Activated T-cell treated with anti-CD3 and anti-CD28 coated beads for 4 hours (primary cell): ENCODE data around the gene TGM1.

Source experiments
- DNase-seq: peaks from one replicate; pipeline ENCODE4 v3.0.0-alpha.2; 2020

Gene TGM1

GRCh38 chr14:24269910-24270536 is 7.0 kb upstream of the TGM1 start:
- DNase-seq = no peak

DNA sequence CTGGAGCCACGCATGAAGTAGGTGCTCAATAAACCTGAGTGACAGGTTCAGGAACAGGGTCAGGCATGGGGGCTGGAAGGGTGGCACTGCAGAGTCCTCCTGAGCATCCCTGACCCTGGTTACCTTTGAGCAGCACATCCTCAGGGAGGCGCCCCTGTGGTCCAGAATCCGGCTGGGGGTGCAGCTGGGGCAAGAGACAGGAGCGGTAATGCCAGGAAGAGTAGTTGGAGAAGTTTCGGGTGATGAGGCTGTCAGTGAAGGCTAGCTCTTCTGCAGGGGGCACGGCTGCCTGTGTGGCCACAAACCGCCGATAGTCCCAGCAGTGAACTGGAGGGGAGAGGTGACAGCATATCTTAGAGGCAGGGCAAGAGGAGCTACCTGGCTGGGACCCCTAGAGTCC is 6.4 kb upstream of the TGM1 start:
- no peak for DNase-seq

- DNase-seq = no peak
These were observed 5.2 kb upstream of the TGM1 start for GRCh38 chr14:24268225-24268624.

DNA sequence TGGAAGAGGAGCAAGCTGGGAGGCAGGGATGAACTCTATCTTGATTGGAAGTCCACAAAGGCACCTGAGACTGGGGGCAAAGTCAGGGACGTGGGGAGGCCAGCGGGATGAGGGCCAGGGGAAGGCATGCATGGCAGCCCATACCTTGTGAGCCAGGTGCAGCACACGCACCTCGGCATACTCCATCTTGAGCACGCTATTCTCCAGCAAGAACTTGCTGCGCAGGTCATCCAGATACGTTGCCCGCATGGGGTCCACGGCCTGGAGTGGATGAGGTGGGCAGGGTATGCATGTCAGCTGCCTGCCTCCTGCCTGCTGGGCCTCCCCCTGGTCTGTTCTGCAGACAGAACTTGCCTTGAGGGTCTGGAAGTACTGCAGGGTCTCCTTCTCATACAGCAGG is 4.5 kb upstream of the TGM1 start:
- no peak for DNase-seq

GRCh38 chr14:24266344-24267244 is 3.6 kb upstream of the TGM1 start:
- no peak for DNase-seq

DNA sequence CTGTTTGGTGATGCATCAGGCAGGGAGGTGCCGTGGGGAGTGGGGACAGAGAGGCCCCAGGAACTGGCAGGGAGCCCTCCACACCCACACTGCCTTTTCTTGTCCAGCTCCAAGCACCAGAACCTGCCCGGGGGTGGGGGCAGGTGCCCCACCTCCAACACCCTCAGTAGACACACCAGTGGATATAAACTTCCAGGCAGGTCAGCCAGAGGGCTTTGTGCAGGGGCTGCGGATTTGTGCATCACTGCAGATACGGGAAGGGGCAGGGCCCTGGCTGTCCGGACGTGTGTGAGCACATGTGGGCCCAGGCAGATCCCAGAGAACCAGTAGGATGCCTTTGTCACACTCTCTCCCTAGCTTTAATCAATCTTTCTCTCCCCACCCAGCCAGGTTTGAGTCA is 1.3 kb upstream of the TGM1 start:
- no peak for DNase-seq

GRCh38 chr14:24263848-24264247 is 871 bp upstream of the TGM1 start:
- no peak for DNase-seq

DNA sequence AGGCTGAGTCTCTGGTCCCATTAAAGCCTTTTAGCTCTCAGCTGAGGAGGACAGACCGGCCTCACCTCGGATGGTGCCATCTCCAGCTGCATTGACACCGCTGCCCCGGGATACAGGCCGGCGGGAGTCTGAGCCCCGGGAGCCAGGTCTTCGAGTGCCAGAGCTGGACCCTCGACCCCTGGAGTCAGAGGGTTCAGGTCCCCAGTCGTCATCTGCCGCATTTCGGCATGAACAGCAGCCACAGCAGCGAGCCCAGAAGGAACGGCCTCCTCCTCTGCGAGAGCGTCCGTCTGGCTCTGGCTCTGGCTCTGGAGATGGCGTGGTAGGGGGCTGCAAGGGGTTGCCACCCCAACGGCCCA is 1.0 kb downstream of the TGM1 start:
- no peak for DNase-seq

DNA sequence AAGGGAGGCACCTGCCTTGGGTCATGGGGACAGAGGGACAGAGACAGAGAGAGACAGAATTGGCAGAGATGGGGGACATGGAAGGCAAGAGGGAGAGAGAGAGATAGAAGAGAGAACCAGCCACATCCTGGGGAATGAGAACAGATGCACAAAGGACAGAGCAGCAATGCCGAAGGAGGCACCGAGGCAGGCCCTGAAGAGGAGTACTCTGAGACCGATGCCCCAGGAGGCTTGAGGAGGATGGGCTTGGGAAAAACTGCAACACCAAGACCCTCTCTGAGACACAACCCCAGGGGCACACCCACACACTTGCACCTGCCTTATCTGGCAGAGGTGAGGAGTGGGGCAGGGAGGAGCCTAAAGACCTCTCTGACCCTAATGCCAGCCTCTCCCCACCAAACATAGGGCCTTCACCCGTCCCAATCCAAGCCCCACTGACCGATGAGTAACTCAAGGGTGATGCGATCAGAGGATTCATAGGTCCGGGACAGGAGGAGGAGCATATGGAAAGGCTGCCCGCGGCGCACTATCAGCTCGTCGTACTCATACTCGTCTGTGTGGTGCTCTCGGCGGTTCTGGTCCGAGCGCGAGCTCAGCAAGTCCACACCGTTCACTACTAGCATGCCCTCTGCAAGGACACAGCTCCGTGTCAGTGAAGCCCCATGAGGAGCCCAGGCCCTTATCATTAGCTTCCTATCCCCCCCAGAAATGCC is 1.6 kb downstream of the TGM1 start:
- no peak for DNase-seq

- no peak for DNase-seq
These were observed 2.2 kb downstream of the TGM1 start for GRCh38 chr14:24260780-24261157.

DNA sequence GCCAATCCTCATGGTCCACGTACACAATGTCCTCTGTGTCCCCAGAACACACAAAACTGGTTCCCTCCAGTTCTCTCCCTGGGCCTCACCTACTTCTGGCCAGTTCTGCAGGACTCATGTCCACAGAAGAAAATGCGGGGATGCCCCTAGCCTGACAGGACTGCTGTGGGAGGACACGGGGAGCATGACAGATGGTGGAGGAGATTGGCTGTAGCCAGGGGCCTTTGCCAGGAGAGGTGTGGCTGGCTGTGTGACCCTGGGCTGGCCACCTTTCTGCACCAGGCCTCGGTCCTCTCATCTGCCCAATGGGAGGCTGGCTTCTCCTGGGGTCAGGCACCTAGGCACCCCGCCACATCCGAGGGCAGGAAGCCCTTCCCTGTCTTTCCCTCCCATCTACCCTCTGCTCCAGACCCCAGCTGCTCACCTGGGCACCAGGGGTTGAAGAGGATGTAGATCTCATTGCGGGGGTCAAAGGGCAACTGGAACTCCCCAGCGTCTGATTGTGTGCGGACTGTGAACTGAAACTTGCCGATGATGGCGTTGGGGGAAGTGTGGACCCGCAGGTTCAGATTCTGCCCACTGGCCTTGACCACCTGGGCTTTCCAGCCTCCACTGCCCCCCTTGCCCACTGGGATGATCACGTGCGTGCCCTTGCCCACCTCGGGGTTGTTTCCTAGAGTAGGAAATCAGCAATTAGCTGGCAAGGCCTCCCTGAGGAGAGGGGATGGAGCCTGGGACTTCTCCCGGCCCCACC is 2.8 kb downstream of the TGM1 start:
- DNase-seq = no peak

DNA sequence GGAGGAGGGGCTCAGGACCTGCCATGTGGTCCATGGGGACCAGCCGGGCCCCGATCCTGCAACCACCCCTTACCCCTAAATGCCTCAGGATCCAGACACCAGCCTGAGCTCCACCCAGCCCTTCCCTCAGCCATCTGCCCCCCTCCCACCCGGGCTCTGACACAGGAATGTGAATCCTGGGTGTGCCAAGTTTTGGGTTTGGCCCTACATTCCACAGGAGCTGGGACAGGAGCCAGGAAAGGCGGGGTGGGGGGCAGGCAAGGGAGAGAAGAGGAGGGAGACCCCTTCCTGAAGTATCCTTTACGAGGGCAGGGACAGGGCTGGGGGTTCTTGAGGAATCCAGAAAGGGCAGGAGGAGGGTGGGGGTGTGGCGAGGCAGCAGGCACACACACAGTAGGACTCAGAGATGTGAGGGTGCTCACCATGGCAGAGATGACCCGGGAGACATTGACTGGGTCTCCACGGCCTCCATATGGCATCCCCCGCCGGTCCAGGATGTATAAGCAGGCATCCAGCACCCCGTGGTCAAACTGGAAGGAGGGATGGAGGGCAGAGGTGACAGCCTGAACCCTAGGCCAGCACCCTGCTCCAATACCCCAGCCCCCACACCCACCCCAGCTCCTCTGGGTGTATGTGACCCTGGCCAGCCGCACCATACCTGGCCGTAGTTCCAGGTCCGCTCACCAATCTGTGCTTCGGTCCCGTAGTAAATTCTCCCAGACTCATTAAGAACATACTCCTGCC is 3.5 kb downstream of the TGM1 start:
- DNase-seq = no peak

- DNase-seq = no peak
These were observed 4.3 kb downstream of the TGM1 start for GRCh38 chr14:24258548-24259265.

- DNase-seq = no peak
These were observed 4.9 kb downstream of the TGM1 start for GRCh38 chr14:24258119-24258518.

- no peak for DNase-seq
These were observed 6.0 kb downstream of the TGM1 start for GRCh38 chr14:24256960-24257359.

DNA sequence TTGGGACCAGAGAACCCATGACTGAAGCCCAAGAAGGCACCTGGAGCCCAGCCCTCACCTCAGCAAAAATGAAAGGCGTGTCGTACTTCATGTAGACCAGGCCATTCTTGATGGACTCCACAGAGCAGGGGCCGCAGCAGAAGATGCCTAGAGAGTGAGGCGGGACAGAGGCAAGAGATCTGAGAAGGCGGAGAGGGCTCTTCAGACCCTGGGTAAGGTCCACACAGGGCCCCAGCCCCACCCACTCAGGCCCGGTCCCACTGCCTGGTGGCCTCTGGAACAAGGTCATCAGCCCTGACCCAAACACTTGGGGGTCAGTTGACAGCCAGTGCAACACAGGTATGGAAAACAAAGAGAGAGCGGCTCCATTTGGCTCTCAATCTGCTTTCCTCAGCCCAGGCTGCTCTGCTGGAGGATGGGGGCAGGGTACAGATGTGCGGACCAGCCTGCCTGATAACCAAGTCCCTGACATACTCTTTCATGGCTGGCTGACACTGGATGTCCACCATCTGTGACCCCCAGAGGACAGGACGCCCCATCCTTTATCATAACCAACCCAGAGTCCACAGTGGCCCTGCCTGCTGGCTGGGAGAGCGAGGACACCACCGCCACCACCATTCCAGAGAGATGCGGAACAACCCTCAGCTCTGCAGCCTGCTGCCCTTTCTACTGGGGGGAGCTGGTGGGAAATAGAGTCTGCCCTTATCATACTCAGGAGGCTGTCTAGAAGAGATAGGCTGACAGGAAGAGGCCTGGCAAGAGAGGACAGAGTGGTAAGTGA is 6.9 kb downstream of the TGM1 start:
- DNase-seq = no peak

DNA sequence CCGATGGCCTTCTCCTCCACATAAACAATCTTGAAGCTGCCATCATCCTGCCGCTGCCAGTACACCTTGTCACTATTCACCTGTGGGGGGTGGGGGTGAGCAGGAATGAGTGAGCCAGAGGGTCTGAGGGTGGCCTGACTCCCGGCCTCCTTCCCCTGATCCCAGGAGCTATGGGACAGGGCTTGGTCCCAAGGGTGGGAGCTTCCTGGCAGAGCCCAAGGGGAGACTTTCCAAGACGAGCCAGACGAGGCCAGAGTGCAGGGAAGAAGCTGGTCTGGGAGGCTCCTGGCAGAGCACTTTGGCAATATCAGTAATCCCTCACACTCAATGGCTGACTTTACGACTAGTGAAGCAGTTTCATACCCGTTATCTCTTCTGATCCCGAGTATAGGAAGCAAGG is 7.5 kb downstream of the TGM1 start:
- no peak for DNase-seq

- DNase-seq = no peak
These were observed 8.2 kb downstream of the TGM1 start for GRCh38 chr14:24254630-24255392.

- DNase-seq = no peak
These were observed 9.0 kb downstream of the TGM1 start for GRCh38 chr14:24253936-24254335.
